Adrenal gland (tissue), 12 donors: ENCODE results near the gene OR10Z1. TPM values are rescaled to one million over a fixed set of nuclear protein-coding genes. Genes with fewer than 3 reads are reported as not detected.
A peak's percentile ranks its signal among the peaks of the same experiment; 100 is the strongest.

Source experiments
- DNase-seq, 7 donors: peaks; one replicate each; pipeline ENCODE4 v3.0.0-alpha.2; 2019 to 2020
- H3K27ac ChIP-seq, 5 donors: fragments of 200-600 bp; sonication (generic) in 4 of 5; 1 replicate in 3 of 5; 2 replicates in 2 of 5; pipeline versions ENCODE4 v1.5.1 to v1.8.0; 2016 to 2020; ENCODE audit warnings: mild to moderate bottlenecking in 1 of 5
- H3K27me3 ChIP-seq: fragments of 200-600 bp; 2 replicates; pipeline ENCODE4 v1.8.0; 2021
- H3K36me3 ChIP-seq, 2 donors: fragments of 200-600 bp; replicated peaks in 1 of 2; 1 replicate in 1 of 2; 2 replicates in 1 of 2; pipeline versions ENCODE4 v1.5.1 to v1.8.0; 2018 to 2022
- H3K4me1 ChIP-seq, 2 donors: fragments of 200-600 bp; replicated peaks in 1 of 2; 1 replicate in 1 of 2; 2 replicates in 1 of 2; pipeline versions ENCODE4 v1.5.1 to v1.8.0; 2018 to 2021
- H3K4me3 ChIP-seq, 4 donors: fragments of 200-600 bp; sonication (generic) in 3 of 4; one replicate each; pipeline ENCODE4 v1.5.1; 2016 to 2018
- H3K9me3 ChIP-seq, 3 donors: fragments of 200-600 bp; sonication (generic) in 1 of 3; replicated peaks in 1 of 3; 1 replicate in 2 of 3; 2 replicates in 1 of 3; pipeline versions ENCODE4 v1.5.1 to v1.8.0; 2016 to 2021
- CTCF ChIP-seq, 6 experiments: fragments of 450-650 bp in 4 of 6; fragments of 200-600 bp in 2 of 6; sonication (generic) in 1 of 6; IDR thresholded peaks; 1 replicate in 5 of 6; 2 replicates in 1 of 6; pipeline versions ENCODE4 v1.5.1 to v1.8.0; 2016 to 2021; ENCODE audit warnings: antibody characterized with exemption in 6 of 6, mild to moderate bottlenecking in 2 of 6, moderate library complexity in 1 of 6
- POLR2A ChIP-seq, 2 donors: fragments of 450-650 bp; IDR thresholded peaks; one replicate each; pipeline ENCODE4 v1.6.1; 2017; ENCODE audit warnings: antibody characterized with exemption in 2 of 2, mild to moderate bottlenecking in 2 of 2, moderate library complexity in 1 of 2
- WGBS, 4 donors: extraction: QIAGEN DNeasy Blood & Tissue Kit in 2 of 4; methylation state at CpG; one replicate each; pipeline versions ENCODE4 v1.1.5 to v1.1.7; 2013 to 2017; 5-methylcytosine and 5-hydroxymethylcytosine counted together
- intact Hi-C, 2 donors: fragments of 100-400 bp; cut with DNase I; formaldehyde crosslinking; loops; one replicate each; pipeline versions ENCODE4 v1.14.1 to v1.15.0; 2022 to 2023
- polyA plus RNA-seq, 3 donors: library from polyadenylated mRNA; stranded (reverse); fragments of 200-250 nt in 2 of 3; fragments of 350-450 nt in 1 of 3; fragmentation: Illumina TruSeq in 1 of 3; extraction: RNeasy Lipid Tissue Mini Kit (QIAGEN cat#74804) in 1 of 3; gene quantifications; one replicate each; pipeline ENCODE4 v1.2.3, GENCODE V29; 2013 to 2014
- total RNA-seq, 9 donors: library from RNA; depleted of rRNA in 4 of 9; stranded (reverse); fragments of >200 nt in 4 of 9; fragments of 120-200 nt in 1 of 9; fragmentation: NEBNext Ultra II Directional in 1 of 9; extraction: Animal tissue kit (Norgen Biotek cat#: 25700) in 1 of 9; gene quantifications; one replicate each; pipeline versions ENCODE4 v1.1.0 to v1.2.4, GENCODE V29; 2013 to 2023
- donor health status: healthy with polysubstance abuse.
- donor health status: Bipolar disorder and iron deficiency.
- donor health status: DM: yes; HTN: yes; CAD: no.
- donor health status: DM: no; HTN: no; CAD: no.
- donor health status: DM: no; HTN: no; CAD: no.
- donor health status: DM: yes; HTN: yes; CAD: no.

Gene OR10Z1
- total and polyA plus RNA-seq, 12 donors: not detected

GRCh38 chr1:158644449-158644848 lies 39.4 kb downstream of the OR10Z1 start:
- 48 to 65% (median 60%) methylated on average over 2 of the region's 2 CpGs for WGBS, 4 donors
- no peak for DNase-seq
- Histone ChIP-seq H3K9me3 (no peaks in the 10 kb centered on the region), H3K27me3 (no peaks in the 10 kb centered on the region), H3K36me3 (no peaks in the 10 kb centered on the region), H3K27ac (no peak overlapping the region), H3K4me3 (no peak overlapping the region), H3K4me1 (no peaks in the 10 kb centered on the region)
- intact Hi-C loops: no loop called here
- TF ChIP-seq POLR2A (IDR thresholded peaks at IDR 0.05) (no peak), CTCF (IDR thresholded peaks at IDR 0.05) (no peak)

- no peak overlapping the region for H3K4me3 ChIP-seq
- H3K27me3 ChIP-seq: no peaks in the 10 kb centered on the region
- TF ChIP-seq CTCF (IDR thresholded peaks at IDR 0.05) (no peak), POLR2A (IDR thresholded peaks at IDR 0.05) (no peak)
- H3K4me1 ChIP-seq: no peaks in the 10 kb centered on the region
- intact Hi-C loops: no loop called here
- 78 to 94% (median 88%) methylated on average over 1 of the region's 1 CpG for WGBS, 4 donors
- no peaks in the 10 kb centered on the region for H3K9me3 ChIP-seq
- no peak for DNase-seq
- no peaks in the 10 kb centered on the region for H3K36me3 ChIP-seq
- H3K27ac ChIP-seq: no peak overlapping the region
These were observed 41.4 kb downstream of the OR10Z1 start for GRCh38 chr1:158646465-158646864.

- intact Hi-C loops: no loop called here
- Histone ChIP-seq H3K27ac (no peak overlapping the region), H3K4me1 (no peaks in the 10 kb centered on the region), H3K27me3 (no peaks in the 10 kb centered on the region), H3K4me3 (no peak overlapping the region), H3K9me3 (no peaks in the 10 kb centered on the region), H3K36me3 (no peaks in the 10 kb centered on the region)
- TF ChIP-seq POLR2A (IDR thresholded peaks at IDR 0.05): no peak
- TF ChIP-seq CTCF (IDR thresholded peaks at IDR 0.05): peak in 1 of 6 experiments; percentile 15
- DNase-seq: no peak
These were observed 44.0 kb downstream of the OR10Z1 start for GRCh38 chr1:158649052-158649451.

- no peaks in the 10 kb centered on the region for H3K36me3 ChIP-seq
- intact Hi-C loops: no loop called here
- H3K27me3 ChIP-seq: no peaks in the 10 kb centered on the region
- H3K9me3 ChIP-seq: no peaks in the 10 kb centered on the region
- no peak for DNase-seq
- 85 to 92% (median 88%) methylated on average over 7 of the region's 7 CpGs for WGBS, 4 donors
- H3K4me1 ChIP-seq: no peaks in the 10 kb centered on the region
- TF ChIP-seq POLR2A (IDR thresholded peaks at IDR 0.05) (no peak), CTCF (IDR thresholded peaks at IDR 0.05) (no peak)
- no peak overlapping the region for H3K4me3 ChIP-seq
- H3K27ac ChIP-seq: no peak overlapping the region
These were observed 47.8 kb downstream of the OR10Z1 start for GRCh38 chr1:158652721-158653334.
